ENCODE data around the gene FEN1.

FEN1 gene

GRCh38 chr11:61792310-61793082 lies at the start of gene FEN1, which contains the start of gene TMEM258:
Gene FEN1, plus strand, starts transcription at chr11:61792911. Its CDS starts 2,451 bp downstream, at chr11:61795362.
Gene TMEM258, minus strand, starts transcription at chr11:61792599. Its CDS starts 41 bp downstream, at chr11:61792558.
- H3K9me3 Mint-ChIP-seq: no peaks in the 10 kb centered on the region
- peak within 1 kb of the TSS; percentile 100 for H3K27ac Mint-ChIP-seq
- peaks cover 61% of the 10 kb centered on the region for H3K36me3 Mint-ChIP-seq (ENCODE audit: low read depth)
- peaks cover 52% of the 10 kb centered on the region for H3K4me1 Mint-ChIP-seq
- DNase-seq (peak; percentile 90), ATAC-seq (peak; percentile 90)
- no peaks in the 10 kb centered on the region for H3K27me3 Mint-ChIP-seq
- H3K4me3 Mint-ChIP-seq: peak within 1 kb of the TSS; percentile 89

- no peak for DNase-seq
- Mint-ChIP-seq H3K27ac (no peak overlapping the region), H3K4me1 (no peaks in the 10 kb centered on the region), H3K4me3 (no peak overlapping the region), H3K9me3 (no peaks in the 10 kb centered on the region), H3K27me3 (no peaks in the 10 kb centered on the region), H3K36me3 (ENCODE audit: low read depth) (no peaks in the 10 kb centered on the region)
- ATAC-seq: no peak
Observed at GRCh38 chr11:61743486-61744095, 49.1 kb upstream of the FEN1 start.

- H3K27ac Mint-ChIP-seq: no peak overlapping the region
- H3K27me3 Mint-ChIP-seq: peaks cover 2% of the 10 kb centered on the region
- DNase-seq: no peak
- H3K9me3 Mint-ChIP-seq: no peaks in the 10 kb centered on the region
- no peak for ATAC-seq
- no peak overlapping the region for H3K4me3 Mint-ChIP-seq
- H3K4me1 Mint-ChIP-seq: no peaks in the 10 kb centered on the region
- H3K36me3 Mint-ChIP-seq (ENCODE audit: low read depth): no peaks in the 10 kb centered on the region
Observed at GRCh38 chr11:61744181-61744580, 48.5 kb upstream of the FEN1 start.

- DNase-seq (no peak), ATAC-seq (no peak)
- Mint-ChIP-seq H3K9me3 (no peaks in the 10 kb centered on the region), H3K27ac (no peak overlapping the region), H3K27me3 (peaks cover 7% of the 10 kb centered on the region), H3K4me3 (no peak overlapping the region), H3K4me1 (no peaks in the 10 kb centered on the region), H3K36me3 (ENCODE audit: low read depth) (no peaks in the 10 kb centered on the region)
Observed at GRCh38 chr11:61744609-61745156, 48.0 kb upstream of the FEN1 start.

GRCh38 chr11:61745781-61746441 lies 46.8 kb upstream of the FEN1 start:
- no peaks in the 10 kb centered on the region for H3K36me3 Mint-ChIP-seq (ENCODE audit: low read depth)
- no peaks in the 10 kb centered on the region for H3K4me1 Mint-ChIP-seq
- ATAC-seq: no peak
- DNase-seq: no peak
- no peaks in the 10 kb centered on the region for H3K9me3 Mint-ChIP-seq
- H3K27ac Mint-ChIP-seq: no peak overlapping the region
- H3K27me3 Mint-ChIP-seq: peaks cover 9% of the 10 kb centered on the region
- H3K4me3 Mint-ChIP-seq: no peak overlapping the region

GRCh38 chr11:61746442-61747191 lies 46.1 kb upstream of the FEN1 start:
- Mint-ChIP-seq H3K4me3 (no peak overlapping the region), H3K27me3 (peaks cover 14% of the 10 kb centered on the region), H3K9me3 (no peaks in the 10 kb centered on the region), H3K27ac (no peak overlapping the region), H3K36me3 (ENCODE audit: low read depth) (no peaks in the 10 kb centered on the region), H3K4me1 (no peaks in the 10 kb centered on the region)
- DNase-seq (no peak), ATAC-seq (no peak)

GRCh38 chr11:61747192-61747966 lies 45.3 kb upstream of the FEN1 start:
- Mint-ChIP-seq H3K27ac (no peak overlapping the region), H3K27me3 (peaks cover 19% of the 10 kb centered on the region), H3K4me1 (peaks cover 2% of the 10 kb centered on the region), H3K4me3 (no peak overlapping the region), H3K36me3 (ENCODE audit: low read depth) (no peaks in the 10 kb centered on the region), H3K9me3 (no peaks in the 10 kb centered on the region)
- peak; percentile 43 for ATAC-seq
- peak; percentile 66 for DNase-seq

GRCh38 chr11:61747967-61748285 lies 44.8 kb upstream of the FEN1 start:
- Mint-ChIP-seq H3K4me3 (no peak overlapping the region), H3K27ac (no peak overlapping the region), H3K4me1 (peaks cover 3% of the 10 kb centered on the region), H3K36me3 (ENCODE audit: low read depth) (no peaks in the 10 kb centered on the region), H3K27me3 (peaks cover 21% of the 10 kb centered on the region), H3K9me3 (no peaks in the 10 kb centered on the region)
- ATAC-seq: no peak
- DNase-seq: no peak

GRCh38 chr11:61749591-61750217 lies 43.0 kb upstream of the FEN1 start:
- Mint-ChIP-seq H3K27me3 (peaks cover 31% of the 10 kb centered on the region), H3K4me3 (no peak overlapping the region), H3K27ac (no peak overlapping the region), H3K9me3 (no peaks in the 10 kb centered on the region), H3K4me1 (peaks cover 6% of the 10 kb centered on the region), H3K36me3 (ENCODE audit: low read depth) (no peaks in the 10 kb centered on the region)
- DNase-seq: no peak
- no peak for ATAC-seq

- Mint-ChIP-seq H3K36me3 (ENCODE audit: low read depth) (no peaks in the 10 kb centered on the region), H3K27ac (no peak overlapping the region), H3K27me3 (peaks cover 31% of the 10 kb centered on the region), H3K9me3 (no peaks in the 10 kb centered on the region), H3K4me3 (no peak overlapping the region), H3K4me1 (peaks cover 8% of the 10 kb centered on the region)
- ATAC-seq (no peak), DNase-seq (no peak)
Observed at GRCh38 chr11:61750631-61751273, 42.0 kb upstream of the FEN1 start.

- peaks cover 31% of the 10 kb centered on the region for H3K27me3 Mint-ChIP-seq
- H3K9me3 Mint-ChIP-seq: no peaks in the 10 kb centered on the region
- ATAC-seq (no peak), DNase-seq (no peak)
- no peak overlapping the region for H3K4me3 Mint-ChIP-seq
- no peak overlapping the region for H3K27ac Mint-ChIP-seq
- H3K4me1 Mint-ChIP-seq: peaks cover 14% of the 10 kb centered on the region
- H3K36me3 Mint-ChIP-seq (ENCODE audit: low read depth): no peaks in the 10 kb centered on the region
Observed at GRCh38 chr11:61751384-61751783, 41.3 kb upstream of the FEN1 start.

- ATAC-seq (peak; percentile 78), DNase-seq (peak; percentile 75)
- H3K4me3 Mint-ChIP-seq: peak within 1 kb of the TSS; percentile 65
- peaks cover 22% of the 10 kb centered on the region for H3K4me1 Mint-ChIP-seq
- H3K36me3 Mint-ChIP-seq (ENCODE audit: low read depth): no peaks in the 10 kb centered on the region
- no peak within 1 kb of the TSS for H3K27ac Mint-ChIP-seq
- H3K27me3 Mint-ChIP-seq: peaks cover 31% of the 10 kb centered on the region
- H3K9me3 Mint-ChIP-seq: no peaks in the 10 kb centered on the region
Observed at GRCh38 chr11:61752117-61752924, 40.4 kb upstream of the FEN1 start, which contains the start of gene MYRF. Gene MYRF, plus strand, starts transcription at chr11:61752636. Its CDS starts 109 bp downstream, at chr11:61752745.
